ENCODE results near the gene LDLRAD1. TPM values are rescaled to one million over a fixed set of nuclear protein-coding genes. Genes with fewer than 3 reads are reported as not detected.
"Not testable (repeated sequence)": the region's sequence is repeated elsewhere in the genome, so short reads cannot be mapped to it uniquely, and the experiment has no call there.

Gene LDLRAD1
- not detected for total RNA-seq

GRCh38 chr1:54017979-54018378, at the start of gene LDLRAD1:
LDLRAD1 (minus strand) TSS chr1:54018186; CDS start chr1:54018112, 74 bp downstream.
- Mint-ChIP-seq H3K36me3 (no peaks in the 10 kb centered on the region), H3K4me3 (no peak within 1 kb of the TSS), H3K4me1 (ENCODE audit: low read depth) (no peaks in the 10 kb centered on the region), H3K9me3 (no peaks in the 10 kb centered on the region), H3K27me3 (no peaks in the 10 kb centered on the region), H3K27ac (no peak within 1 kb of the TSS)
- ChIA-PET POLR2A (no interaction called here), CTCF (interaction anchor here (0.9 kb wide), 1 partner anchor 157 kb away, joined by 3 read pairs; no protein-coding TSS in a partner anchor)
- intact Hi-C loops (cut with micrococcal nuclease): no loop called here
- no peak for DNase-seq

DNA sequence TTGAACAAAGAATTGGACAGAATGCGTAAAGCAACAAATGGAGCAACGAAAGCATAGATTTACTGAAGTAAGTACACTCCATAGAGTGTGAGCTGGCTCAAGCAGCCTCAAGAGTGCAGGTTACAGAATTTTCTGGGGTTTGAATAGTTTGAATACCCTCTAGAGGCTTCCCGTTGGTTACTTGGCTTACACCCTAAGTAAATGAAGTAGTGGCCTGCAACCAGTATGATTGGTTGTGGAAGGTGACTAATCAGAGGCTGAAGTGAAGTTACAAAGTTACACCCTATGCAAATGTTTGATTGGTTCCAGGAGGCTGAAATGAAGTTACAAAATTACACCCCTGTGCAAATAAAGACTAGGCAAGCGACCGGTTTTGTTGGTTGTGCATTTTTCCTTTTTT, 46.3 kb upstream of the LDLRAD1 start:
- Mint-ChIP-seq H3K36me3 (peaks cover 5% of the 10 kb centered on the region), H3K27me3 (no peaks in the 10 kb centered on the region), H3K4me3 (no peak overlapping the region), H3K4me1 (ENCODE audit: low read depth) (no peaks in the 10 kb centered on the region), H3K9me3 (no peaks in the 10 kb centered on the region), H3K27ac (no peak overlapping the region)
- DNase-seq: no peak
- intact Hi-C loops (cut with micrococcal nuclease): no loop called here
- ChIA-PET POLR2A (no interaction called here), CTCF (no interaction called here)

- ChIA-PET POLR2A (interaction anchor here (0.6 to 1.9 kb wide), 3 partner anchors 16 to 661 kb away, joined by 3 to 4 read pairs (median 3); partner anchors contain the start of gene TTC4), CTCF (interaction anchor here (0.6 to 1.0 kb wide), 3 partner anchors 35 to 435 kb away, joined by 3 to 4 read pairs (median 3); no protein-coding TSS in a partner anchor)
- Mint-ChIP-seq H3K27ac (no peak overlapping the region), H3K4me1 (ENCODE audit: low read depth) (peaks cover 28% of the 10 kb centered on the region), H3K27me3 (no peaks in the 10 kb centered on the region), H3K4me3 (no peak overlapping the region), H3K9me3 (no peaks in the 10 kb centered on the region), H3K36me3 (peaks cover 16% of the 10 kb centered on the region)
- no peak for DNase-seq
- intact Hi-C loops (cut with micrococcal nuclease): loop anchor here (5.0 kb wide), 2 partner anchors 433 to 1158 kb away; no protein-coding TSS in a partner anchor
Measured at GRCh38 chr1:54054438-54054749, 36.4 kb upstream of the LDLRAD1 start.

- no peak for DNase-seq
- intact Hi-C loops (cut with micrococcal nuclease): loop anchor here (1.0 to 5.0 kb wide), 11 partner anchors 108 to 1158 kb away; partner anchors contain the start of genes CYB5RL, LRRC42, MRPL37 and NDC1
- Mint-ChIP-seq H3K9me3 (no peaks in the 10 kb centered on the region), H3K4me3 (no peak overlapping the region), H3K36me3 (peaks cover 15% of the 10 kb centered on the region), H3K4me1 (ENCODE audit: low read depth) (peaks cover 30% of the 10 kb centered on the region), H3K27ac (no peak overlapping the region), H3K27me3 (no peaks in the 10 kb centered on the region)
- POLR2A ChIA-PET: interaction anchor here (1.1 to 1.9 kb wide), 5 partner anchors 8 to 662 kb away, joined by 3 to 8 read pairs (median 4); partner anchors contain the start of genes IFT25, NDC1 and TTC4
- CTCF ChIA-PET: interaction anchor here (0.6 to 3.3 kb wide), 6 partner anchors 11 to 944 kb away, joined by 3 to 12 read pairs (median 6); partner anchors contain the start of genes IFT25 and LRRC42
Measured at GRCh38 chr1:54053745-54054437, 35.9 kb upstream of the LDLRAD1 start.

DNA sequence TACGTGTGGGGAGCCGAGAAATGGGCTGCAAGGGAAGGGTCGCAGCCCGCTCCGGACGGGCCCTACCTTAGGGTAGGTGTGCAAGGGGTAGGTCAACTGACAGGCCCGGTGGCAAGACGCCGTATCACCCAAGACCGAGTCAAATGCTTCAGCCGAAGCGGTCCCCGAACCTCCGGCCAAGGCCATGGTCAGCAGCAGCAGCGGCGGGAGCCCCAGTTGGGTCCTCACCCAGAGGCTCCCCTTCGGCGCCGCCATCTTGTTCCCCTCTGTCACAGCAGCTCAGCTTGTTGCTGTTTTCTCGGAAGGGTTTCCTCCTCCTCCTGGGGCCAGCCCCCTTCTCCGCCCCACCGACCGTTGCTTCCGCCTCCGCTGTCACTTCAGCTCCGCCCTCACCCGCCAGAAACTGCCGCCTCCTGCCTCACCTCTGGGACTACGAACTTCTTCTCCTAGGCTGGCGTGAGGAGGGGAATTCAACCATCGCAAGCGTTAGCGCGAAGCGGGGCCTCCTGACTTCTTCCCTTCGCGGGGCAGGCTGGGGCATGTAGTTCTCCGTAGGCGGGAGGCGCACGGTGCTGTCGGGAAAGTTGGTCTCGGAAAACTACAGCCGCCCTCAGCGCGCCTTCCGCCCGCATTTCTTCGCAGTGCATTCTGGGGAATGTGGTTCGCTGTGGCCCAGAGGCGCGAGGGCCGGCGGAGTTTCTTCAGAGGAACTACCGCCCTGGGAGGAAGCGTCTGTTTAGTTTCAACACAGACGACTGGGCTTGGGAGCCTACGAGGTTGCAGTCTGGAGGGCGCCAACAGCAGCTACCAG, 35.2 kb upstream of the LDLRAD1 start, which contains the start of the genes TCEANC2 and TMEM59:
TCEANC2 (plus strand) TSS at position 675 of the 811 bp plus-strand sequence. CDS start 815 bp downstream, outside the sequence.
TMEM59 (minus strand) TSS at position 271 of the 811 bp plus-strand sequence; CDS start at position 255, 16 bp downstream.
- H3K9me3 Mint-ChIP-seq: no peaks in the 10 kb centered on the region
- H3K4me1 Mint-ChIP-seq (ENCODE audit: low read depth): peaks cover 30% of the 10 kb centered on the region
- H3K27me3 Mint-ChIP-seq: no peaks in the 10 kb centered on the region
- peak; percentile 99 for DNase-seq
- no peak within 1 kb of the TSS for H3K4me3 Mint-ChIP-seq
- intact Hi-C loops (cut with micrococcal nuclease): loop anchor here (1.0 to 5.0 kb wide), 11 partner anchors 107 to 1159 kb away; partner anchors contain the start of genes CYB5RL, LRRC42, MRPL37 and NDC1
- H3K27ac Mint-ChIP-seq: no peak within 1 kb of the TSS
- ChIA-PET CTCF (interaction anchor here (0.6 to 3.3 kb wide), 8 partner anchors 10 to 944 kb away, joined by 3 to 12 read pairs (median 4); partner anchors contain the start of genes IFT25 and LRRC42), POLR2A (interaction anchor here (0.7 to 1.9 kb wide), 8 partner anchors 8 to 834 kb away, joined by 3 to 8 read pairs (median 4); partner anchors contain the start of genes CYB5RL, DHCR24, IFT25 and MRPL37)
- peaks cover 15% of the 10 kb centered on the region for H3K36me3 Mint-ChIP-seq

DNA sequence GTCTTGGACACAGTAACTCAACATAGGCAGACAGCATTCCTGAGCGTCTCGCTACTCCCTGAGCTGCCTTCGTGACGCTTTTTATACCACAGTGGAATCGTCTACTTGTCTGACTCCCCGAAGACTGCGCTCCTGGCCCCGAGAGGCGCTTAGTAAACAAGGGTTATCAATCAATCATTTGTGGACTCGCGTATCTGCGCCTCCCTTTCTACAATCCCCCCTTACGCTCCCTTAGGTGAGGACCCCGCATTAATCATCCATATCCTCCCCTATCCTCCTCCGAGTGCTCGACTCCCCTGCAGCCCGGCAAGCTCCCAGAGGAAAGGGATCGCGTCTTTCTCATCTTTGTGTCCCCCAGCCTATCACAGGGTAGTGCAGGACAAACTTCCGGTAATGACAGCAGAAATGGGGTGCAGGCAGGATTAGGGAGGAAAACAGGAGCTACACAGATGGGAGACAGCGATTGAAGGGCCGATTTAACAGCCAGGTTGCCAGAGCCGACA, 34.5 kb upstream of the LDLRAD1 start:
- intact Hi-C loops (cut with micrococcal nuclease): loop anchor here (2.0 to 5.0 kb wide), 3 partner anchors 435 to 1160 kb away; no protein-coding TSS in a partner anchor
- peaks cover 33% of the 10 kb centered on the region for H3K4me1 Mint-ChIP-seq (ENCODE audit: low read depth)
- H3K9me3 Mint-ChIP-seq: no peaks in the 10 kb centered on the region
- peak; percentile 52 for DNase-seq
- H3K27me3 Mint-ChIP-seq: no peaks in the 10 kb centered on the region
- peaks cover 11% of the 10 kb centered on the region for H3K36me3 Mint-ChIP-seq
- no peak overlapping the region for H3K27ac Mint-ChIP-seq
- POLR2A ChIA-PET: interaction anchor here (0.6 to 1.9 kb wide), 9 partner anchors 9 to 834 kb away, joined by 3 to 8 read pairs (median 4); partner anchors contain the start of genes CYB5RL, DHCR24, IFT25 and MRPL37
- CTCF ChIA-PET: interaction anchor here (0.6 to 3.3 kb wide), 6 partner anchors 9 to 192 kb away, joined by 3 to 12 read pairs (median 6); partner anchors contain the start of genes IFT25 and LRRC42
- H3K4me3 Mint-ChIP-seq: no peak overlapping the region

GRCh38 chr1:54051933-54052430, 34.0 kb upstream of the LDLRAD1 start:
- no peaks in the 10 kb centered on the region for H3K9me3 Mint-ChIP-seq
- H3K27ac Mint-ChIP-seq: no peak overlapping the region
- ChIA-PET POLR2A (interaction anchor here (0.6 to 1.8 kb wide), 4 partner anchors 9 to 214 kb away, joined by 3 to 8 read pairs (median 4); partner anchors contain the start of genes CYB5RL, MRPL37 and NDC1), CTCF (interaction anchor here (0.8 to 3.3 kb wide), 5 partner anchors 9 to 129 kb away, joined by 3 to 12 read pairs (median 7); partner anchors contain the start of genes IFT25 and LRRC42)
- H3K36me3 Mint-ChIP-seq: peaks cover 10% of the 10 kb centered on the region
- no peak overlapping the region for H3K4me3 Mint-ChIP-seq
- H3K27me3 Mint-ChIP-seq: no peaks in the 10 kb centered on the region
- peaks cover 37% of the 10 kb centered on the region for H3K4me1 Mint-ChIP-seq (ENCODE audit: low read depth)
- no peak for DNase-seq
- intact Hi-C loops (cut with micrococcal nuclease): loop anchor here (2.0 to 5.0 kb wide), 3 partner anchors 435 to 1160 kb away; no protein-coding TSS in a partner anchor

- ChIA-PET POLR2A (interaction anchor here (0.6 kb wide), 1 partner anchor 107 kb away, joined by 3 read pairs; no protein-coding TSS in a partner anchor), CTCF (interaction anchor here (3.3 kb wide), 1 partner anchor 31 kb away, joined by 12 read pairs; no protein-coding TSS in a partner anchor)
- intact Hi-C loops (cut with micrococcal nuclease): loop anchor here (5.0 kb wide), 2 partner anchors 437 to 1162 kb away; no protein-coding TSS in a partner anchor
- not testable (repeated sequence) for DNase-seq, H3K27me3 Mint-ChIP-seq, H3K9me3 Mint-ChIP-seq, H3K27ac Mint-ChIP-seq, H3K4me3 Mint-ChIP-seq, H3K36me3 Mint-ChIP-seq
- H3K4me1 Mint-ChIP-seq (ENCODE audit: low read depth): peaks cover 38% of the 10 kb centered on the region
Measured at GRCh38 chr1:54050435-54050834, 32.4 kb upstream of the LDLRAD1 start.

DNA sequence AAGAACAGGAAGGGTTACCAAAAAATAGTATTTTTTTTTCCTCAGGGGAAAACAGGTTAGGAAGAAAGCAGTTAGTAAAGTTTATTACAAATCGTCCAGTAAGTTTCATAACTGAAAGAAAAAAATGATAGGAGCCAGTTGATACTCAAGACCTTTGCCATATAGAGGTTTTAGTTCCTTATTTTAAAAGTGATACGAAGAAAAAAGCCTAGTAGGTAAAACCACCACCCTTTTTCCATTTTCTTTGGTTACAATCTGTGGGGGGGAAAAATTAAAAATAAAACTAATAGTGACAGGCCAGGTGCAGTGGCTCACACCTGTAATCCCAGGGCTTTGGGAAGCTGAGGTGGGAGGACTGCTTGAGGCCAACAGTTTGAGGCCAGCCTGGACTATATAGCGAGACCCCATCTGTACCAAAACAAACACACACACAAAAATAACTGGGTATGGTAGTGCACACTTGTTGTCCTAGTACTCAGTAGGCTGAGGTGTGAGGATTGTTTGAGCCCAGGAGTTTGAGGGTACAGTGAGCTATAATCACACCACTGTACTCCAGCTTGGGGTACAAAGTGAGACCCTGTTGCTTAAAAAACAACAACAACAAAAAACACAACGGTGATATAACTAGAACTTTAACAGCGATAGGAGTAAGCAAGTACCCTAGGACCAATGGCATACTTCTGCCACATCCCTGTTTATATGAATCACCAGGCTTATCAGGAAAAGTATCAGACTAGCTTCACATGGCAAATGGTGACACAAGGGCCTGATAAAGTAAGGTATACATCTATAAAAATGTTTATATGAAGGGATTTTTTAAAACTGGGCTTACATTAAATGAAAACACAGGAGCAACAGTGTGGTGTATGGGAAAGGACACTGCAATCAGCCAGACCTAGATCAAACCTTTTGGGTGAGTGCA, 29.7 kb upstream of the LDLRAD1 start:
- no peak overlapping the region for H3K27ac Mint-ChIP-seq
- H3K9me3 Mint-ChIP-seq: no peaks in the 10 kb centered on the region
- peaks cover 12% of the 10 kb centered on the region for H3K36me3 Mint-ChIP-seq
- H3K4me3 Mint-ChIP-seq: no peak overlapping the region
- CTCF ChIA-PET: interaction anchor here (1.3 kb wide), 1 partner anchor 753 kb away, joined by 4 read pairs; the partner anchor contains the start of gene TTC22
- no peak for DNase-seq
- intact Hi-C loops (cut with micrococcal nuclease): no loop called here
- H3K4me1 Mint-ChIP-seq (ENCODE audit: low read depth): peaks cover 28% of the 10 kb centered on the region
- H3K27me3 Mint-ChIP-seq: no peaks in the 10 kb centered on the region
- POLR2A ChIA-PET: no interaction called here

- ChIA-PET POLR2A (no interaction called here), CTCF (no interaction called here)
- no peak for DNase-seq
- Mint-ChIP-seq H3K27ac (no peak overlapping the region), H3K36me3 (peaks cover 20% of the 10 kb centered on the region), H3K9me3 (no peaks in the 10 kb centered on the region), H3K27me3 (no peaks in the 10 kb centered on the region), H3K4me1 (ENCODE audit: low read depth) (peaks cover 28% of the 10 kb centered on the region), H3K4me3 (no peak overlapping the region)
- intact Hi-C loops (cut with micrococcal nuclease): no loop called here
Measured at GRCh38 chr1:54046671-54047383, 28.8 kb upstream of the LDLRAD1 start.

Measured in activated CD4-positive, alpha-beta memory T cell treated with anti-CD3 and anti-CD28 coated beads for 36 hours (primary cell).